ENCODE measurements around the gene POC1A. TPM values are rescaled to one million over a fixed set of nuclear protein-coding genes. Genes with fewer than 3 reads are reported as not detected.

POC1A gene
- total RNA-seq, 2 experiments from 2014 or later, result 0.22 to 0.39 TPM

GRCh38 chr3:52083556-52084087 is 70.6 kb downstream of the POC1A start:
- H3K27me3 Mint-ChIP-seq, result no peaks in the 10 kb centered on the region
- no peaks in the 10 kb centered on the region for H3K9me3 Mint-ChIP-seq
- CTCF ChIA-PET, result no interaction called here
- TF ChIP-seq CTCF (IDR thresholded peaks at IDR 0.05), result no peak
- DNase-seq (no peak), ATAC-seq (ENCODE audit: poor library complexity) (no peak)
- Histone ChIP-seq H3K4me1 (ENCODE audit: insufficient read depth, low read length) (peaks cover 19% of the 10 kb centered on the region), H3K36me3 (ENCODE audit: insufficient read depth, low read length) (no peaks in the 10 kb centered on the region), H3K27me3 (ENCODE audit: control insufficient read depth in 1 of 2, insufficient read depth in 2 of 2, low read length in 2 of 2) (no peaks in the 10 kb centered on the region), H3K4me3 (ENCODE audit: low read length) (no peak overlapping the region), H3K27ac (ENCODE audit: low read depth in 1 of 2, low read length in 2 of 2) (no peak overlapping the region), H3K9me3 (ENCODE audit: control insufficient read depth in 1 of 2, insufficient read depth in 1 of 2, low read length in 2 of 2) (no peaks in the 10 kb centered on the region)
- H3K27ac Mint-ChIP-seq, result no peak overlapping the region
- H3K4me1 Mint-ChIP-seq (ENCODE audit: low read depth), result peaks cover 11% of the 10 kb centered on the region
- POLR2A ChIA-PET, result no interaction called here
- no peaks in the 10 kb centered on the region for H3K36me3 Mint-ChIP-seq (ENCODE audit: low read depth)
- no peak overlapping the region for H3K4me3 Mint-ChIP-seq
- intact Hi-C loops (cut with DNase I, micrococcal nuclease), result no loop called here

DNA sequence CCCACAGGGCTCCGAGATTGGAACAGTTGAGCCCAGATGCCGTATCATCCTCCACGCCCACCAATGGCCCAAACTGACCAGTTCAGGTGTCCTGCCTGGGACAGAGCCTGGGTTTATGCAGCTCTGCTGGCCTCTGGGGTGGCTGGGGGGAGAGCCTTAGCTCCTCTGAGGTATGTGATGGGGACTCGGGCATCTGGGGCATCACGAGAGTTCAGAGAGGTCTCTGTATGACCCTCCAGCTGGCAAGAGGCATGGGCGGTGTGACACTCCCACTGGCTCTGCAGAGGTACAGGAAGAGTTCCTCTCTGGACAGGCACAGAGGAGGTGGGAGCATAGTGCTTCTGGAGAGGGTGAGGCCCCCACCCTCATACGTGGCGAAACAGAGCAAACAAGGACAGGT is 71.3 kb downstream of the POC1A start:
- no peaks in the 10 kb centered on the region for H3K36me3 Mint-ChIP-seq (ENCODE audit: low read depth)

GRCh38 chr3:52080830-52081719 is 73.1 kb downstream of the POC1A start:
- CTCF ChIA-PET, result no interaction called here
- no peak overlapping the region for H3K4me3 Mint-ChIP-seq
- Histone ChIP-seq H3K4me1 (ENCODE audit: insufficient read depth, low read length) (peaks cover 6% of the 10 kb centered on the region), H3K27me3 (ENCODE audit: control insufficient read depth in 1 of 2, insufficient read depth in 2 of 2, low read length in 2 of 2) (no peaks in the 10 kb centered on the region), H3K27ac (ENCODE audit: low read depth in 1 of 2, low read length in 2 of 2) (no peak overlapping the region), H3K36me3 (ENCODE audit: insufficient read depth, low read length) (no peaks in the 10 kb centered on the region), H3K9me3 (ENCODE audit: control insufficient read depth in 1 of 2, insufficient read depth in 1 of 2, low read length in 2 of 2) (no peaks in the 10 kb centered on the region), H3K4me3 (ENCODE audit: low read length) (no peak overlapping the region)
- no peak overlapping the region for H3K27ac Mint-ChIP-seq
- H3K36me3 Mint-ChIP-seq (ENCODE audit: low read depth), result no peaks in the 10 kb centered on the region
- POLR2A ChIA-PET, result no interaction called here
- ATAC-seq (ENCODE audit: poor library complexity), result no peak
- H3K27me3 Mint-ChIP-seq, result no peaks in the 10 kb centered on the region
- intact Hi-C loops (cut with DNase I, micrococcal nuclease), result no loop called here
- H3K9me3 Mint-ChIP-seq, result no peaks in the 10 kb centered on the region
- no peak for DNase-seq
- no peak for TF ChIP-seq CTCF (IDR thresholded peaks at IDR 0.05)
- no peaks in the 10 kb centered on the region for H3K4me1 Mint-ChIP-seq (ENCODE audit: low read depth)

More for the DNA sequence above, 71.3 kb downstream of the POC1A start:
- ATAC-seq (ENCODE audit: poor library complexity), result no peak
- Mint-ChIP-seq H3K27me3 (no peaks in the 10 kb centered on the region), H3K4me3 (no peak overlapping the region), H3K9me3 (no peaks in the 10 kb centered on the region), H3K27ac (no peak overlapping the region), H3K4me1 (ENCODE audit: low read depth) (peaks cover 11% of the 10 kb centered on the region)
- Histone ChIP-seq H3K9me3 (ENCODE audit: control insufficient read depth in 1 of 2, insufficient read depth in 1 of 2, low read length in 2 of 2) (no peaks in the 10 kb centered on the region), H3K4me3 (ENCODE audit: low read length) (no peak overlapping the region), H3K4me1 (ENCODE audit: insufficient read depth, low read length) (peaks cover 19% of the 10 kb centered on the region), H3K36me3 (ENCODE audit: insufficient read depth, low read length) (no peaks in the 10 kb centered on the region), H3K27me3 (ENCODE audit: control insufficient read depth in 1 of 2, insufficient read depth in 2 of 2, low read length in 2 of 2) (no peaks in the 10 kb centered on the region), H3K27ac (ENCODE audit: low read depth in 1 of 2, low read length in 2 of 2) (no peak overlapping the region)
- no peak for TF ChIP-seq CTCF (IDR thresholded peaks at IDR 0.05)
- CTCF ChIA-PET, result no interaction called here
- DNase-seq, result no peak
- intact Hi-C loops (cut with DNase I, micrococcal nuclease), result no loop called here
- POLR2A ChIA-PET, result no interaction called here

Data from CD4-positive, alpha-beta T cell (primary cell).